Fibroblast of the aortic adventitia (primary cell): Measurements from ENCODE around the gene RIMBP2. TPM values are rescaled to one million over a fixed set of nuclear protein-coding genes. Genes with fewer than 3 reads are reported as not detected.

ENCODE experiments used
- DNase-seq: peaks from one replicate; pipeline ENCODE4 v3.0.0-alpha.2; 2010; ENCODE audit warnings: low read depth
- H3K4me3 ChIP-seq: 2 replicates; pipeline ENCODE4 v1.5.1; 2011; ENCODE audit warnings: low read depth, mild to moderate bottlenecking, control low read depth, low read length, moderate library complexity
- total RNA-seq: library from RNA; depleted of rRNA; stranded (reverse); fragments of >200 nt; gene quantifications from 2 replicates; pipeline ENCODE4 v1.2.3, GENCODE V29; 2012; ENCODE audit warnings: low replicate concordance
- TF ChIP-seq, protein P1 (sequence below): IDR thresholded peaks from 2 replicates; pipeline ENCODE4 v1.5.1; 2011; ENCODE audit warnings: mild to moderate bottlenecking, low read length, control low read depth, inconsistent platforms; ENCODE audit not compliant: insufficient read depth

The RIMBP2 gene
- total RNA-seq, 1 donor = not detected

DNA sequence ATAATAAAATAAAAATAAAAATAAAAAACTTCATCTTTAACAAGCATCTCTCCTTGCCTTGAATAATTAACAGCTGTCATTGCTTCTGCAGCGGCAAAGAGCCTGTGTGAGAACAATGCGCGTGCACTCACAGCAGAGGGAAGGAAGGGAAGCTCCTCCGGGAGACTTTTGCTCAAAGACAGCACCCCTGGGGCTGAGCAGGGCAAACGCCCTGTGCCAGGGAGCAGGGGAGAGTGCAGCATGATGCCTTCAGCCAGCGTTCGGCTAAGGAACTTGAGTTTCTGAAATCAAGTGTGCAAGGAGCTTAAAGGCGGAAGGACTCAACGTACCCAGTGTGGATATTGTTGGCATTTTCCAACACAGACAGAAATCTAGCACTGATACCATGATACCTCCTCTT lies 120.5 kb downstream of the RIMBP2 start:
- TF ChIP-seq, protein P1, sequence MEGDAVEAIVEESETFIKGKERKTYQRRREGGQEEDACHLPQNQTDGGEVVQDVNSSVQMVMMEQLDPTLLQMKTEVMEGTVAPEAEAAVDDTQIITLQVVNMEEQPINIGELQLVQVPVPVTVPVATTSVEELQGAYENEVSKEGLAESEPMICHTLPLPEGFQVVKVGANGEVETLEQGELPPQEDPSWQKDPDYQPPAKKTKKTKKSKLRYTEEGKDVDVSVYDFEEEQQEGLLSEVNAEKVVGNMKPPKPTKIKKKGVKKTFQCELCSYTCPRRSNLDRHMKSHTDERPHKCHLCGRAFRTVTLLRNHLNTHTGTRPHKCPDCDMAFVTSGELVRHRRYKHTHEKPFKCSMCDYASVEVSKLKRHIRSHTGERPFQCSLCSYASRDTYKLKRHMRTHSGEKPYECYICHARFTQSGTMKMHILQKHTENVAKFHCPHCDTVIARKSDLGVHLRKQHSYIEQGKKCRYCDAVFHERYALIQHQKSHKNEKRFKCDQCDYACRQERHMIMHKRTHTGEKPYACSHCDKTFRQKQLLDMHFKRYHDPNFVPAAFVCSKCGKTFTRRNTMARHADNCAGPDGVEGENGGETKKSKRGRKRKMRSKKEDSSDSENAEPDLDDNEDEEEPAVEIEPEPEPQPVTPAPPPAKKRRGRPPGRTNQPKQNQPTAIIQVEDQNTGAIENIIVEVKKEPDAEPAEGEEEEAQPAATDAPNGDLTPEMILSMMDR = no peak
- no peak for DNase-seq
- H3K4me3 ChIP-seq = no peak overlapping the region

DNA sequence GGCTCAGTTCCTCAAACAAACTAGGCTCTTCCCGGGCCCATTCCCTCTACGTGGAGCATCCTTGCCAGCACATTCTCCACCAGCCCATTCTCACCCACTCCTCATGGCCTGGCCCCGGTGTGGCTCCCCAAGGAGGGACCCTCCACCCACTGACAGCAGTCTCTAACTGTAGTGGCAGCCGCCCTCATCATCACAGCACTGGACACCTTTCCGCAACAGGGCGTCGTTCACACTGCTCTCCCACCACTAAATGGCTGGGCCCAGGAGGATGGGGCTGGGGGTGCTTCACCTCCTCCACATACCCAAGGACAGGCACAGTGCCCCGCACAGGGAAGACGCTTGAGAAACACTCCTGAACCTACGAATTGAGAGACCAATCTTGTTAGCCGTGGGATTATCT lies 123.0 kb downstream of the RIMBP2 start:
- no peak overlapping the region for H3K4me3 ChIP-seq
- TF ChIP-seq, protein P1 = no peak
- DNase-seq = no peak

DNA sequence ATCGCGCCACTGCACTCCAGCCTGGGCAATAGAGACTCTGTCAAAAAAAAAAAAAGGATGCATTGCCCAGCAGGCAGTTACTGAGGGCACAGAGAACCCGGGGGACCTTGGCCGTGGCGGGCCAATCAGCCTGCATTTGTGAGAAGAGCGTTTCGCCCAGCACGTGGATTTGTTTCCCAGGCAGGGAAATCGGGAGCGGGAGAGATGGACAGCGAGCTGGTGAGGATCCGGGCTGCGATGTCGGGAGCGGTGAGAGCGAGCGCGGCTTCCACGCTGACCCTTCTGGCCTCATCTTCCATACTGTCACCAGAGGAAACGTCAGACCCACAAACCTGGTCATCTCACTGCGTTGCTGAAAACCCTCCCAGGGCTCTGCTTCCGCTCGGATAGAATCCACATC lies 123.5 kb downstream of the RIMBP2 start:
- H3K4me3 ChIP-seq = no peak overlapping the region
- no peak for DNase-seq
- TF ChIP-seq, protein P1 = no peak

DNA sequence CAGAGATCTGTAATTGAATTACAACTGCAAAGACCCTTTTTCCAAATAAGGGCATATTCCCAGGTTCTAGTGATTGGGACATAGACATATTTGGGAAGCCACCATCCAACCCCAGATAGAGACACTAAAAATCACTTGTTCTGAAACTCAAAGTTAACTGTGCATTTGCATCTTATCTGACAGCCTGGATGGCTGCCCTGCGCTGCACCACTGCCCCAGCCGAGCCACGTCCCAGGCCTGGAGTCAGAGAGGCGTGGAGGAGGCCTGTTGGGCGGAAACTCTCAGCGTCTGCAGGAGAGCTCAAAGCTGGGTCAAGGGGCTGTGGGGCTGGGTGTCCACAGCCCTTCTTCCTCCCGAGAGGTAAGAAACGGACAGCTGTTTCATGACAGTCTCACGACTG lies 124.4 kb downstream of the RIMBP2 start:
- TF ChIP-seq, protein P1 = no peak
- DNase-seq = no peak
- H3K4me3 ChIP-seq = no peak overlapping the region

DNA sequence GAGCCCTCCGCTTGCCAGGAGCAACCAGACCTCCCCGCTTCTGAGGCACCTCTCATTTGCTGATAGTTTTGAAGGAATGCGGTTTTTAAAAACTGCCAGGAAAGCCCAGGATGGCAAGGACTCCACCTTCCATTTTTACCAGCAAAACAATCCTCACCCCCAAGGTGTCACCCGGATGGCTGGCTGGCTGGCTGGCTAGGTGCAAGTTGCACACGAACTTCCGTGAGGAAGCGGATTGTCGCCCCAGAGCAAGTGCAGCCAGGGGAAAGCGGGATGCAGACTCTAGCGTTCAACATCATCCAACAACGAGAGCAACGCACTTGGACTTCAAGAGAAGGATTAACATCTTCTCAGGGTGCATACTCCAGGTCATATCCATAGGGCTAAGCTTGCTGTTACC lies 125.4 kb downstream of the RIMBP2 start:
- TF ChIP-seq, protein P1 = no peak
- H3K4me3 ChIP-seq = no peak overlapping the region
- DNase-seq = no peak

DNA sequence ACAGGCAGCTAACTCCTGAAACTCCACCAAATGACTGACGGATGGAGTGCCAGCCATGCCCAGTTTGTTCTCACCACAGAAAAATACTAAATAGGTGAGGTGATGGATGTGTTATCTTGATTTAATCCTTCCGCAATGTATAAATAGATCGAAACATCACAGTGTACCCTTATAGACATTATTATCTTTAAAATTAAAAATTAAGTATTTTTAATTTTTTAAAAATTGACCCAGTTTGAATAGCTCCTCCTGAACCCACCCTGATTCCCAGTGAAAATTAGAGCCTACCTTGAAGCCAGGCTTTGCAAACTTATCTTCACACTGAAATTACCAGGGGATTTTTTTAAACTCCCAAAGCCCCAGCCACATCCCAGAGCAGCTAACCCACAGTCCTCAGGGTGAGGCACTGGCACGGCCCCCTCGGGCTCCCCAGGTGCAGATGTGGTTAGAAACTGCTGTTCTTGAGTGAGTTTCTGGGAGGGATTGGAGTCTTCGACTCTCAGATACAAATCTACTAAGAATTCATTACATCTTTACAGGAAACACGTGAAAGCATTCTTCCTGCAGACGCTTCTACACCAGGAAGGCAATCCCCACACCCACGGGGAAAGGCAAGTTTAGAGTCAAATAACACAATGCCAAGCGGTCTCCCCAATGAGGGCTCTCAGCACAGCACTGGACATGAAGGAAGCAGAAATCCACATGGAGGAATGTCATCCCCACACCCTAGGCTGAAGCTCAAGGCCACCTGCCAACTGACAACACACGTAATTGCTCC lies 126.4 kb downstream of the RIMBP2 start:
- DNase-seq = no peak

More for the DNA sequence above, 126.4 kb downstream of the RIMBP2 start:
- no peak overlapping the region for H3K4me3 ChIP-seq
- TF ChIP-seq, protein P1 = no peak
